PFSK-1 (cell line): ENCODE measurements around the gene CDC42BPB.

ENCODE experiments used
- FOXP2 ChIP-seq: optimal IDR thresholded peaks from 2 replicates; pipeline ENCODE3; 2011; ENCODE audit warnings: borderline replicate concordance, control low read depth, inconsistent platforms; ENCODE audit not compliant: insufficient read depth; ENCODE audit errors: extremely low read length, extremely low read depth
- POLR2AphosphoS5 ChIP-seq: IDR thresholded peaks from 2 replicates; pipeline ENCODE4 v1.6.1; 2012; ENCODE audit warnings: low read depth, mild to moderate bottlenecking, control low read depth, low read length, moderate library complexity
- SIN3A ChIP-seq: IDR thresholded peaks from 2 replicates; pipeline ENCODE4 v1.6.1; 2012; ENCODE audit warnings: mild to moderate bottlenecking, low read length, moderate library complexity, borderline replicate concordance; ENCODE audit not compliant: insufficient read depth
- TAF1 ChIP-seq: IDR thresholded peaks from 2 replicates; pipeline ENCODE4 v1.6.1; 2012; ENCODE audit warnings: low read length, control low read depth, borderline replicate concordance; ENCODE audit not compliant: insufficient read depth
- TF ChIP-seq, protein P1 (sequence below), 2 experiments: IDR thresholded peaks; 2 replicates each; pipeline versions ENCODE4 v1.6.1 to v1.8.0; 2011 to 2012; ENCODE audit warnings: low read depth in 2 of 2, low read length in 2 of 2, control low read depth in 1 of 2, inconsistent platforms in 1 of 2, mild to moderate bottlenecking in 1 of 2, moderate library complexity in 1 of 2; ENCODE audit not compliant: insufficient read depth in 1 of 2

CDC42BPB gene

GRCh38 chr14:103089386-103090335 is 32.3 kb upstream of the CDC42BPB start:
- no peak for TF ChIP-seq SIN3A
- TF ChIP-seq, protein P1, sequence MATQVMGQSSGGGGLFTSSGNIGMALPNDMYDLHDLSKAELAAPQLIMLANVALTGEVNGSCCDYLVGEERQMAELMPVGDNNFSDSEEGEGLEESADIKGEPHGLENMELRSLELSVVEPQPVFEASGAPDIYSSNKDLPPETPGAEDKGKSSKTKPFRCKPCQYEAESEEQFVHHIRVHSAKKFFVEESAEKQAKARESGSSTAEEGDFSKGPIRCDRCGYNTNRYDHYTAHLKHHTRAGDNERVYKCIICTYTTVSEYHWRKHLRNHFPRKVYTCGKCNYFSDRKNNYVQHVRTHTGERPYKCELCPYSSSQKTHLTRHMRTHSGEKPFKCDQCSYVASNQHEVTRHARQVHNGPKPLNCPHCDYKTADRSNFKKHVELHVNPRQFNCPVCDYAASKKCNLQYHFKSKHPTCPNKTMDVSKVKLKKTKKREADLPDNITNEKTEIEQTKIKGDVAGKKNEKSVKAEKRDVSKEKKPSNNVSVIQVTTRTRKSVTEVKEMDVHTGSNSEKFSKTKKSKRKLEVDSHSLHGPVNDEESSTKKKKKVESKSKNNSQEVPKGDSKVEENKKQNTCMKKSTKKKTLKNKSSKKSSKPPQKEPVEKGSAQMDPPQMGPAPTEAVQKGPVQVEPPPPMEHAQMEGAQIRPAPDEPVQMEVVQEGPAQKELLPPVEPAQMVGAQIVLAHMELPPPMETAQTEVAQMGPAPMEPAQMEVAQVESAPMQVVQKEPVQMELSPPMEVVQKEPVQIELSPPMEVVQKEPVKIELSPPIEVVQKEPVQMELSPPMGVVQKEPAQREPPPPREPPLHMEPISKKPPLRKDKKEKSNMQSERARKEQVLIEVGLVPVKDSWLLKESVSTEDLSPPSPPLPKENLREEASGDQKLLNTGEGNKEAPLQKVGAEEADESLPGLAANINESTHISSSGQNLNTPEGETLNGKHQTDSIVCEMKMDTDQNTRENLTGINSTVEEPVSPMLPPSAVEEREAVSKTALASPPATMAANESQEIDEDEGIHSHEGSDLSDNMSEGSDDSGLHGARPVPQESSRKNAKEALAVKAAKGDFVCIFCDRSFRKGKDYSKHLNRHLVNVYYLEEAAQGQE (IDR thresholded peaks at IDR 0.05; ENCODE audit: insufficient read depth in 1 of 2, low read depth in 2 of 2, low read length in 2 of 2) = no peak

GRCh38 chr14:103088921-103089320 is 31.6 kb upstream of the CDC42BPB start:
- TF ChIP-seq TAF1 (no peak), SIN3A (no peak), POLR2AphosphoS5 (no peak), FOXP2 (no peak)
- TF ChIP-seq, protein P1 (IDR thresholded peaks at IDR 0.05; ENCODE audit: insufficient read depth in 1 of 2, low read depth in 2 of 2, low read length in 2 of 2) = no peak

DNA sequence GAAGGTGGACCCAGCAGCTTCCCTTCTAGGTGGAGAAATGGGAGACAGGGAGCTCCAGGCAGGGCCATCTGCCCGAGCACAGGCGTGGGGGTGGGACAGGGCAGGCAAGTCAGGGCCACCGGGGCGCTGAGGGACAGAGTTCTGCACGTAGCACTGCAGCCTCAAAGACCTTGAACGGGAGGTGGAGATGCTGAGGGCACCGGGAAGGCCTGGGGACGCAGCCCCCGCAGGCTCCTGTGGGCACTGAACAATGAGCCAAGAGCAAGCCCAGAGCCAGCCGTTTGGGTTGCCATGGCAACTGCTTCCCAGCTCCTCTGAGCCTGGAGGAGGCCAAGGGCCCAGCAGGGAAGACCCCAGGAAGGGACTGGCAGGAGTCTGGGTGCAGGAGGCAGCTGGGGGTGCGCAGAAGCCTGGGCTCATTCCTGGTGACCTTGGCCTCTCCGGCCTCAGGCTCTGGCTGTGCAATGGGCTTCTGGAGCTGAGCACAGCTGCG is 30.0 kb upstream of the CDC42BPB start:
- TF ChIP-seq, protein P1 (IDR thresholded peaks at IDR 0.05; ENCODE audit: insufficient read depth in 1 of 2, low read depth in 2 of 2, low read length in 2 of 2) = no peak
- TF ChIP-seq TAF1 = no peak
- no peak for TF ChIP-seq FOXP2

DNA sequence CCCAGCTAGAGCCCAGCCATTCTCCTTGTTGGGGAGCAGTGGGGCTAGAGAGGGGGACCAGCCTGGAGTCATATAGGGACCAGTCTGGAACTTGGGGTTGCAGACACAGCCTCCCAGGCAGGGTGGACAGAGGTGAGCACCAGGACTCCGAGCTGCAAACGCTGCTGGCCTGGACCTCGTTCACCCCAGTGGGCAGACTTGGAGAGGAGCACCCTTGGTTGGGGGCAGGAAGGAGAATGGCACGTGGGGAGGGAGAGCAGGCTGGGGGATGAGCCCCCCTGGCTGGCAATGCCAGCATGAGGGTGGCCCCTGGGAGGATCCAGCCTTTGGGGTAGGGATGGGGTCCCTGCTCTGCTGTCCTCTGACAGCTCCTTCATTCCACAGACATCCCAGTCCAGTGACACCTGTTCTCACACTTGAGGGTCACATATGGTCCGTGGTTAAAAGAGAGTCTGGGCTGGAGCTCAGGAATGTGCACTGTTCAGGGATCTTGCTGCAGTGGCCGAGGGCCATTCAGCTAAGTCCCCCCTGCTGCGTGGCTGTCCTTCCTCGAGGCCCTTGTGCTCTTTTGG is 29.5 kb upstream of the CDC42BPB start:
- no peak for TF ChIP-seq TAF1
- no peak for TF ChIP-seq SIN3A
- TF ChIP-seq FOXP2 = no peak
- TF ChIP-seq, protein P1 (IDR thresholded peaks at IDR 0.05; ENCODE audit: insufficient read depth in 1 of 2, low read depth in 2 of 2, low read length in 2 of 2) = no peak
- TF ChIP-seq POLR2AphosphoS5 = no peak
